OCI-LY1 (cell line): ENCODE measurements around the gene RFC3.

Experiments
- H2AFZ ChIP-seq: fragments of 200-600 bp; sonication (generic), shearing (Covaris generic); 2 replicates; pipeline ENCODE4 v1.6.0; 2014; ENCODE audit warnings: antibody characterized with exemption, mild to moderate bottlenecking, low read length
- H3F3A ChIP-seq: fragments of 200-600 bp; sonication (generic), shearing (Covaris generic); 2 replicates; pipeline ENCODE4 v1.6.0; 2014; ENCODE audit warnings: mild to moderate bottlenecking, antibody characterized with exemption, low read length, moderate library complexity; ENCODE audit not compliant: insufficient read depth
- H3K27ac ChIP-seq: fragments of 200-600 bp; sonication (generic); 2 replicates; pipeline ENCODE4 v1.5.1; 2014; ENCODE audit warnings: low read length, mixed run types, mild to moderate bottlenecking, low read depth; ENCODE audit not compliant: poor library complexity, severe bottlenecking
- H3K27me3 ChIP-seq: fragments of 200-600 bp; sonication (generic); 2 replicates; pipeline ENCODE4 v1.6.0; 2014; ENCODE audit warnings: antibody characterized with exemption, mild to moderate bottlenecking, low read length, moderate library complexity; ENCODE audit not compliant: insufficient read depth
- H3K36me3 ChIP-seq: fragments of 200-600 bp; sonication (generic); 2 replicates; pipeline ENCODE4 v1.6.1; 2014; ENCODE audit warnings: mild to moderate bottlenecking, antibody characterized with exemption, low read length, moderate library complexity, mixed read lengths; ENCODE audit not compliant: insufficient read depth
- H3K4me1 ChIP-seq: fragments of 200-600 bp; sonication (generic); 2 replicates; pipeline ENCODE4 v1.5.1; 2014; ENCODE audit warnings: mild to moderate bottlenecking, low read length, moderate library complexity; ENCODE audit not compliant: insufficient read depth, severe bottlenecking
- H3K4me2 ChIP-seq: fragments of 200-600 bp; sonication (generic), shearing (Covaris generic); 2 replicates; pipeline ENCODE4 v1.6.1; 2014; ENCODE audit warnings: low read length
- H3K4me3 ChIP-seq: fragments of 200-600 bp; sonication (generic); 2 replicates; pipeline ENCODE4 v1.5.1; 2014; ENCODE audit warnings: low read length, low read depth, mild to moderate bottlenecking, mixed read lengths; ENCODE audit not compliant: poor library complexity, severe bottlenecking
- H3K79me2 ChIP-seq: fragments of 200-600 bp; shearing (Covaris generic); 2 replicates; pipeline ENCODE4 v1.6.1; 2016; ENCODE audit warnings: mixed run types, low read length, mixed read lengths; ENCODE audit not compliant: insufficient read depth
- H3K9ac ChIP-seq: fragments of 200-600 bp; sonication (generic), shearing (Covaris generic); 2 replicates; pipeline ENCODE4 v1.6.1; 2014; ENCODE audit warnings: mild to moderate bottlenecking, low read length, mixed read lengths
- H3K9me2 ChIP-seq: fragments of 200-600 bp; sonication (generic), shearing (Covaris generic); 2 replicates; pipeline ENCODE4 v1.6.1; 2014; ENCODE audit warnings: low read depth, mild to moderate bottlenecking, low read length, mixed read lengths
- H3K9me3 ChIP-seq: fragments of 200-600 bp; shearing (Covaris generic); 2 replicates; pipeline ENCODE4 v1.6.1; 2014; ENCODE audit warnings: low read length, mixed read lengths
- H4K20me1 ChIP-seq: fragments of 200-600 bp; sonication (generic), shearing (Covaris generic); 2 replicates; pipeline ENCODE4 v1.6.0; 2016; ENCODE audit warnings: mild to moderate bottlenecking, low read length; ENCODE audit not compliant: insufficient read depth
- EZH2 ChIP-seq: fragments of 200-600 bp; sonication (generic), shearing (Covaris generic); IDR thresholded peaks from 2 replicates; pipeline ENCODE4 v1.8.0; 2017; ENCODE audit warnings: borderline replicate concordance, mixed run types, mild to moderate bottlenecking, antibody characterized with exemption, low read length, moderate library complexity, mixed read lengths
- TF ChIP-seq, protein P1 (sequence below): fragments of 200-600 bp; sonication (generic), shearing (Covaris generic); IDR thresholded peaks from 2 replicates; pipeline ENCODE4 v1.5.1; 2017; ENCODE audit warnings: mild to moderate bottlenecking, antibody characterized with exemption, low read length, moderate library complexity, mixed read lengths

Gene RFC3

DNA sequence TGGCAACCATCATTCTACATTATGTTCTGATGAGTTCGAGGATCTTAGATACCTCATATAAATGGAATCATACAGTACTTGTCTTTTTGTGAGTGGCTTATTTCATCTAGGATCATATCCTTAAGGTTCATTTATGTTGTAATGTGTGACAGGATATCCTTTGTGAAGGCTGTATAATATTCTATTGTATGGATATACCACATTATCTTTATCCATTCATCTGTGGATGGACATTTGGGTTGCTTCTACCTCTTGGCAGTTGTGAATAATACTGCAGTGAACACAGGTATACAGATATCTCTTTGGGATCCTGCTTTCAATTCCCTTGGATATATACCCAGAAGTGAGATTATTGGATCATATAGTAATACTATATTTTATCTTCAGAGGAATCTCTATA lies 33.2 kb upstream of the RFC3 start:
- H3K4me1 ChIP-seq, result peaks cover 53% of the 10 kb centered on the region
- H3K9ac ChIP-seq, result no peak overlapping the region
- no peaks in the 10 kb centered on the region for H3K9me3 ChIP-seq
- H3K79me2 ChIP-seq, result no peaks in the 10 kb centered on the region
- H4K20me1 ChIP-seq, result no peaks in the 10 kb centered on the region
- no peak overlapping the region for H3K4me2 ChIP-seq
- H3K9me2 ChIP-seq, result no peaks in the 10 kb centered on the region
- TF ChIP-seq, protein P1, sequence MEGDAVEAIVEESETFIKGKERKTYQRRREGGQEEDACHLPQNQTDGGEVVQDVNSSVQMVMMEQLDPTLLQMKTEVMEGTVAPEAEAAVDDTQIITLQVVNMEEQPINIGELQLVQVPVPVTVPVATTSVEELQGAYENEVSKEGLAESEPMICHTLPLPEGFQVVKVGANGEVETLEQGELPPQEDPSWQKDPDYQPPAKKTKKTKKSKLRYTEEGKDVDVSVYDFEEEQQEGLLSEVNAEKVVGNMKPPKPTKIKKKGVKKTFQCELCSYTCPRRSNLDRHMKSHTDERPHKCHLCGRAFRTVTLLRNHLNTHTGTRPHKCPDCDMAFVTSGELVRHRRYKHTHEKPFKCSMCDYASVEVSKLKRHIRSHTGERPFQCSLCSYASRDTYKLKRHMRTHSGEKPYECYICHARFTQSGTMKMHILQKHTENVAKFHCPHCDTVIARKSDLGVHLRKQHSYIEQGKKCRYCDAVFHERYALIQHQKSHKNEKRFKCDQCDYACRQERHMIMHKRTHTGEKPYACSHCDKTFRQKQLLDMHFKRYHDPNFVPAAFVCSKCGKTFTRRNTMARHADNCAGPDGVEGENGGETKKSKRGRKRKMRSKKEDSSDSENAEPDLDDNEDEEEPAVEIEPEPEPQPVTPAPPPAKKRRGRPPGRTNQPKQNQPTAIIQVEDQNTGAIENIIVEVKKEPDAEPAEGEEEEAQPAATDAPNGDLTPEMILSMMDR, result no peak
- no peak for TF ChIP-seq EZH2
- no peaks in the 10 kb centered on the region for H3K27me3 ChIP-seq
- no peaks in the 10 kb centered on the region for H3F3A ChIP-seq
- no peak overlapping the region for H3K4me3 ChIP-seq
- no peak overlapping the region for H2AFZ ChIP-seq
- H3K27ac ChIP-seq, result no peak overlapping the region
- H3K36me3 ChIP-seq, result no peaks in the 10 kb centered on the region; the same call in 1 of the 2 replicates

DNA sequence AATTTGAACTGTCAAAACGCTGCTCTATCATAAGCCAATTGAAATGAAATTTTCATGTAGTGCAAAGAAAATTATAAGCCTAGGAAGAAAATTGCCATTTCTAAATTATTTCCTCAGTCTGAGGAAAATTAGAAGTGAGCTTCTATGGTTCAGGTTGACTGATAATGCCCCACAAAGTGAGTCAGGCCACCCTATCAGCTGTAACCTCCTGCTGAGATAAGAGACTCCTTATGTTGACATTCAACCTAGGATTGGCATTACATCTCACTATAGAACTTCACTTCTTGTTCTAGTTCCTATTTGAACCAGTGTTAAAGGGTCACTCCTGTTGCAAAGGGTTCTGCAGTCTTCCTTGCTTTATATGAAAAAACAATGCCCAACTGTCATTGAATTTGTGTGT lies 32.6 kb upstream of the RFC3 start:
- H3K9me3 ChIP-seq, result no peaks in the 10 kb centered on the region
- H3K4me1 ChIP-seq, result peaks cover 57% of the 10 kb centered on the region
- no peaks in the 10 kb centered on the region for H3K36me3 ChIP-seq
- H3K9me2 ChIP-seq, result no peaks in the 10 kb centered on the region
- peak overlapping the region; percentile 71; the same call in 1 of the 2 replicates for H3K4me2 ChIP-seq
- H2AFZ ChIP-seq, result no peak overlapping the region
- H3K79me2 ChIP-seq, result no peaks in the 10 kb centered on the region
- no peak overlapping the region for H3K4me3 ChIP-seq
- peak overlapping the region; percentile 94 for H3K9ac ChIP-seq
- no peaks in the 10 kb centered on the region for H4K20me1 ChIP-seq
- H3K27ac ChIP-seq, result peak overlapping the region; percentile 99
- no peaks in the 10 kb centered on the region for H3K27me3 ChIP-seq
- no peaks in the 10 kb centered on the region for H3F3A ChIP-seq
- TF ChIP-seq, protein P1, result no peak
- no peak for TF ChIP-seq EZH2

DNA sequence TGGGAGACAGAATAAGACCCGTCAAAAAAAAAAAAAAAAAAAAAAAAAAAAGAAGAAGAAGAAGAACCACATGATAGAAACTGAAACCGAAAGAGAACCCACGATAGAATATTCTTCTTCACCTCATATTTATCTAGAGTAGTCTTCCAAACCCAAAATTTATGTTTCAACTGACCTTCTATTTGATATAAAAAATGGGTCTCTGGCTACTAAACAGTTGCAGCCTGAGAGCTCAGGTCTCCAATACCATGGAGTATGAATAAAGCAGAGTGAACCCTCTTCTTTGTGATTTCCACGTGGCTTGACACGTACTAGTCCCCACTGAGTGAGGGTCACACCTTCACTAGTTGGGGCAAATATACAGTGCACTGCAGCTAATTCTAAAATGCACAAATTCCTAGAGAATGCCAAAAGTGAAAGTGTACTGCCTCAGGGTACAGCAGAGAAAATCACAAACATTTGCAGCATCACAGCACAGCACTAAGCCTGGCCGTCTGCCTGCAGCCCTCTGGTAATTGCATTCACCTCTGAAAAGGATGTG lies 30.8 kb upstream of the RFC3 start:
- TF ChIP-seq, protein P1, result no peak
- no peak for TF ChIP-seq EZH2
- Histone ChIP-seq H3K4me3 (peak overlapping the region; percentile 49), H3K4me1 (peaks cover 57% of the 10 kb centered on the region), H3K27me3 (no peaks in the 10 kb centered on the region), H3K9ac (peak overlapping the region; percentile 94), H3F3A (no peaks in the 10 kb centered on the region), H3K4me2 (peak overlapping the region; percentile 71), H3K9me3 (0 out of 2 replicates have a peak, but pooled peaks cover 3% of the 10 kb centered on the region), H2AFZ (no peak overlapping the region), H3K79me2 (no peaks in the 10 kb centered on the region), H3K9me2 (no peaks in the 10 kb centered on the region), H3K36me3 (no peaks in the 10 kb centered on the region), H3K27ac (peak overlapping the region; percentile 99), H4K20me1 (no peaks in the 10 kb centered on the region)
